ENCODE data around the gene SUMF1.

The SUMF1 gene

GRCh38 chr3:4418156-4418555, 48.9 kb downstream of the SUMF1 start:
- no peak for DNase-seq (ENCODE audit: low read depth in 1 of 2, low spot score in 1 of 2)

GRCh38 chr3:4417449-4417848, 49.6 kb downstream of the SUMF1 start:
- DNase-seq (ENCODE audit: low read depth in 1 of 2, low spot score in 1 of 2), result no peak

GRCh38 chr3:4416961-4417360, 50.1 kb downstream of the SUMF1 start:
- no peak for DNase-seq (ENCODE audit: low read depth in 1 of 2, low spot score in 1 of 2)

- no peak for DNase-seq (ENCODE audit: low read depth in 1 of 2, low spot score in 1 of 2)
Measured at GRCh38 chr3:4416427-4416945, 50.6 kb downstream of the SUMF1 start.

GRCh38 chr3:4413467-4413866, 53.6 kb downstream of the SUMF1 start:
- no peak for DNase-seq (ENCODE audit: low read depth in 1 of 2, low spot score in 1 of 2)

- no peak for DNase-seq (ENCODE audit: low read depth in 1 of 2, low spot score in 1 of 2)
Measured at GRCh38 chr3:4411833-4412232, 55.2 kb downstream of the SUMF1 start.

GRCh38 chr3:4411236-4411635, 55.8 kb downstream of the SUMF1 start:
- DNase-seq (ENCODE audit: low read depth in 1 of 2, low spot score in 1 of 2), result no peak

- no peak for DNase-seq (ENCODE audit: low read depth in 1 of 2, low spot score in 1 of 2)
Measured at GRCh38 chr3:4410606-4411005, 56.5 kb downstream of the SUMF1 start.

GRCh38 chr3:4409971-4410573, 57.0 kb downstream of the SUMF1 start:
- DNase-seq (ENCODE audit: low read depth in 1 of 2, low spot score in 1 of 2), result no peak

- DNase-seq (ENCODE audit: low read depth in 1 of 2, low spot score in 1 of 2), result no peak
Measured at GRCh38 chr3:4409415-4409814, 57.7 kb downstream of the SUMF1 start.

- DNase-seq (ENCODE audit: low read depth in 1 of 2, low spot score in 1 of 2), result no peak
Measured at GRCh38 chr3:4408958-4409357, 58.1 kb downstream of the SUMF1 start.

GRCh38 chr3:4407941-4408340, 59.1 kb downstream of the SUMF1 start:
- no peak for DNase-seq (ENCODE audit: low read depth in 1 of 2, low spot score in 1 of 2)

- no peak for DNase-seq (ENCODE audit: low read depth in 1 of 2, low spot score in 1 of 2)
Measured at GRCh38 chr3:4406746-4407568, 60.1 kb downstream of the SUMF1 start.

- DNase-seq (ENCODE audit: low read depth in 1 of 2, low spot score in 1 of 2), result no peak
Measured at GRCh38 chr3:4404881-4405280, 62.2 kb downstream of the SUMF1 start.

GRCh38 chr3:4401441-4401840, 65.6 kb downstream of the SUMF1 start:
- DNase-seq (ENCODE audit: low read depth in 1 of 2, low spot score in 1 of 2), result no peak

- no peak for DNase-seq (ENCODE audit: low read depth in 1 of 2, low spot score in 1 of 2)
Measured at GRCh38 chr3:4399476-4399875, 67.6 kb downstream of the SUMF1 start.

GRCh38 chr3:4398941-4399245, 68.2 kb downstream of the SUMF1 start:
- DNase-seq (ENCODE audit: low read depth in 1 of 2, low spot score in 1 of 2), result no peak

- DNase-seq (ENCODE audit: low read depth in 1 of 2, low spot score in 1 of 2), result no peak
Measured at GRCh38 chr3:4398120-4398940, 68.7 kb downstream of the SUMF1 start.

GRCh38 chr3:4397466-4397865, 69.6 kb downstream of the SUMF1 start:
- DNase-seq (ENCODE audit: low read depth in 1 of 2, low spot score in 1 of 2), result no peak

GRCh38 chr3:4396542-4396941, 70.5 kb downstream of the SUMF1 start:
- no peak for DNase-seq (ENCODE audit: low read depth in 1 of 2, low spot score in 1 of 2)

GRCh38 chr3:4396006-4396405, 71.1 kb downstream of the SUMF1 start:
- no peak for DNase-seq (ENCODE audit: low read depth in 1 of 2, low spot score in 1 of 2)

- no peak for DNase-seq (ENCODE audit: low read depth in 1 of 2, low spot score in 1 of 2)
Measured at GRCh38 chr3:4395448-4395847, 71.6 kb downstream of the SUMF1 start.
